Testis (tissue), 5 donors: Measurements from ENCODE around the gene MS4A4E. TPM values are rescaled to one million over a fixed set of nuclear protein-coding genes. Genes with fewer than 3 reads are reported as not detected.
"Not testable (repeated sequence)": the region's sequence is repeated elsewhere in the genome, so short reads cannot be mapped to it uniquely, and the experiment has no call there.

ENCODE experiments used
- DNase-seq: peaks from one replicate; pipeline ENCODE4 v3.0.0-alpha.2; 2019
- H3K27ac ChIP-seq, 2 donors: fragments of 200-600 bp; sonication (generic); one replicate each; pipeline ENCODE4 v1.5.1; 2019
- H3K27me3 ChIP-seq: fragments of 200-600 bp; sonication (generic); one replicate; pipeline ENCODE4 v1.5.1; 2019
- H3K36me3 ChIP-seq: fragments of 200-600 bp; sonication (generic); one replicate; pipeline ENCODE4 v1.5.1; 2017; ENCODE audit warnings: low read depth; ENCODE audit errors: missing control alignments
- H3K4me1 ChIP-seq: fragments of 200-600 bp; sonication (generic); one replicate; pipeline ENCODE4 v1.5.1; 2019
- H3K4me3 ChIP-seq, 2 donors: fragments of 200-600 bp; sonication (generic); one replicate each; pipeline ENCODE4 v1.5.1; 2017 to 2019
- H3K9me3 ChIP-seq: fragments of 200-600 bp; sonication (generic); one replicate; pipeline ENCODE4 v1.5.1; 2017
- POLR2A ChIP-seq: fragments of 450-650 bp; IDR thresholded peaks from one replicate; pipeline ENCODE4 v1.6.1; 2017; ENCODE audit warnings: antibody characterized with exemption, mild to moderate bottlenecking, moderate library complexity
- WGBS, 2 donors: methylation state at CpG; one replicate each; pipeline ENCODE4 v1.1.5; 2018; 5-methylcytosine and 5-hydroxymethylcytosine counted together
- intact Hi-C: fragments of 100-400 bp; cut with DNase I; formaldehyde crosslinking; loops from one replicate; pipeline ENCODE4 v1.15.1; 2023; ENCODE audit warnings: low total_unique reads
- long read RNA-seq, 2 donors: transcript quantifications; one replicate each; lab custom pipeline, GENCODE V29; 2026
- polyA plus RNA-seq: library from polyadenylated mRNA; stranded (reverse); fragments of 350-450 nt; fragmentation: Illumina TruSeq; extraction: RNeasy Lipid Tissue Mini Kit (QIAGEN cat#74804); gene quantifications from one replicate; pipeline ENCODE4 v1.2.3, GENCODE V29; 2014; ENCODE audit warnings: low read depth, low replicate concordance; ENCODE audit not compliant: insufficient read depth
- total RNA-seq, 2 donors: library from RNA; depleted of rRNA; stranded (reverse); fragments of >200 nt; gene quantifications; one replicate each; pipeline ENCODE4 v1.2.3, GENCODE V29; 2016
- TF ChIP-seq, protein P1 (sequence below), 3 experiments: fragments of 450-650 bp in 2 of 3; fragments of 200-600 bp in 1 of 3; sonication (generic) in 1 of 3; IDR thresholded peaks; one replicate each; pipeline ENCODE4 v1.5.1; 2016 to 2019; ENCODE audit warnings: antibody characterized with exemption in 3 of 3, mild to moderate bottlenecking in 2 of 3, moderate library complexity in 1 of 3

MS4A4E gene
- total RNA-seq (1 to 10 TPM; 3.8 to 4.6 TPM), polyA plus RNA-seq (1.3 TPM)
- long read RNA-seq, donor 1, partial matches to known transcripts = 7 of 7 reads
- long read RNA-seq, donor 1, other reads (novel, unspliced or antisense) = 0 of 7 reads
- long read RNA-seq, donor 2 = 0 reads

DNA sequence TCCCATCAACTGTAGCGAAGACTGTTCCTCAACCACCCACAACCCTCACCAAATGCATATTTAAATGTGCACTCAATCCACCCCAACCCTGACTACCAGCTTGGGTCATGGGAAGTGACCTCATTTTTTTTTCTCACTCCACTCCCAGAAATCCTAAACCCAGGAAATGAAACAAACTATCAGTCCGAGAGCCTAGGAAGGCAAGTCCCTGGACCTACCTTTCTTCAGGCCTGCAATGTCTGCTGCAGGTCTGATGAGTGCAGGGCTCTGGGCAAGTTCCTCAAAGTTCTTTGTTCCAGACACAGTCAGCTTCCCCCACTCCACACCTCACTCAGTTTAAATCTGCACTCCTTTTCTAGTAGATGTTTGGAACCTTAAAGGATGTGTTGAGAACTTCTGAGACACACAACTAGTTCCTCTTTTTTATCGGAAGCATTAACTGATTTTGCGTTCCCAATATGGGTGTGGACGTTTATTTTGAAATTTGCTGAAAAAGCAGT, at the start of gene MS4A4E:
TSS of gene MS4A4E (minus strand) at position 398 of the 500 bp plus-strand sequence. CDS start 13,082 bp downstream, outside the sequence.
- TF ChIP-seq, protein P1, sequence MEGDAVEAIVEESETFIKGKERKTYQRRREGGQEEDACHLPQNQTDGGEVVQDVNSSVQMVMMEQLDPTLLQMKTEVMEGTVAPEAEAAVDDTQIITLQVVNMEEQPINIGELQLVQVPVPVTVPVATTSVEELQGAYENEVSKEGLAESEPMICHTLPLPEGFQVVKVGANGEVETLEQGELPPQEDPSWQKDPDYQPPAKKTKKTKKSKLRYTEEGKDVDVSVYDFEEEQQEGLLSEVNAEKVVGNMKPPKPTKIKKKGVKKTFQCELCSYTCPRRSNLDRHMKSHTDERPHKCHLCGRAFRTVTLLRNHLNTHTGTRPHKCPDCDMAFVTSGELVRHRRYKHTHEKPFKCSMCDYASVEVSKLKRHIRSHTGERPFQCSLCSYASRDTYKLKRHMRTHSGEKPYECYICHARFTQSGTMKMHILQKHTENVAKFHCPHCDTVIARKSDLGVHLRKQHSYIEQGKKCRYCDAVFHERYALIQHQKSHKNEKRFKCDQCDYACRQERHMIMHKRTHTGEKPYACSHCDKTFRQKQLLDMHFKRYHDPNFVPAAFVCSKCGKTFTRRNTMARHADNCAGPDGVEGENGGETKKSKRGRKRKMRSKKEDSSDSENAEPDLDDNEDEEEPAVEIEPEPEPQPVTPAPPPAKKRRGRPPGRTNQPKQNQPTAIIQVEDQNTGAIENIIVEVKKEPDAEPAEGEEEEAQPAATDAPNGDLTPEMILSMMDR (IDR thresholded peaks at IDR 0.05) = no peak
- H3K36me3 ChIP-seq = no peaks in the 10 kb centered on the region
- H3K4me1 ChIP-seq = no peaks in the 10 kb centered on the region
- no peak within 1 kb of the TSS for H3K27ac ChIP-seq
- H3K4me3 ChIP-seq = no peak within 1 kb of the TSS
- WGBS, 2 donors = 85 to 88% methylated on average over 5 of the region's 5 CpGs
- no peaks in the 10 kb centered on the region for H3K9me3 ChIP-seq
- no peak for DNase-seq
- no peaks in the 10 kb centered on the region for H3K27me3 ChIP-seq
- intact Hi-C loops = no loop called here

DNA sequence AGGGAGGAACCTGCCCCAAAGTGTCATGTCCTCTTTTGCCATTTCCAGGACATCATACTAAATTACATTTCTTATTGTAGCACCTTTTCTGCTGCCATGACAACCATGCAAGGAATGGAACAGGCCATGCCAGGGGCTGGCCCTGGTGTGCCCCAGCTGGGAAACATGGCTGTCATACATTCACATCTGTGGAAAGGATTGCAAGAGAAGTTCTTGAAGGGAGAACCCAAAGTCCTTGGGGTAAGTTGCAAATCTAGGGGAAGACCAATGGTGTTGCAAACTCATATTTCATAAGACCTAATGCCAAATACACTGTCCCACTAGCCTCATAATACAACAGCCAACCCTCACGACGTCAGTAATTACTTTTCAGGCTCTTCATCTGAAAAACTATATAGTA, 49.2 kb upstream of the MS4A4E start:
- Histone ChIP-seq H3K4me3 (no peak overlapping the region), H3K27me3 (no peaks in the 10 kb centered on the region), H3K27ac (no peak overlapping the region), H3K4me1 (no peaks in the 10 kb centered on the region), H3K36me3 (no peaks in the 10 kb centered on the region), H3K9me3 (no peaks in the 10 kb centered on the region)
- TF ChIP-seq POLR2A = no peak
- TF ChIP-seq, protein P1 (IDR thresholded peaks at IDR 0.05) = no peak
- intact Hi-C loops = no loop called here
- whole genome bisulfite sequencing, 2 donors = 82 to 93% methylated on average over 2 of the region's 2 CpGs
- no peak for DNase-seq

DNA sequence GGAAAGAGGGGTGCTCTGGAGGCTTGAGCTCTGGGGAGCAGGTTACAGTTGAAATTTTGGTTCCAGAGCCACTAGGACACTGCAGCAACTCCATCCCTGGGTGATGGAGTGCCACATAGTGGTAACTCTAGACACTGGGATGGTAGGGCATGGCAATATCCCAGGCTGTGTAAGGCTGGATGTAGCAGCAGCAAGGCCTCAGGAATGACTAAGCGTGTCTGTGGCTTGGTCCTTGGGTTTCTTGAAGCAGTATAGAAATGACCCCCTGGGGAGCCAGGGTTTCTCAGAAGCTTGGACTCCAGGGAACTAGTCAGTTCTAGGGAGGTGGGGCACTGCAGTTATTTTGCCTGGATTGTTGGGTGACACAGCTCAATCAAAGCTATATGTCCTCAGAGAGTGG, 45.6 kb upstream of the MS4A4E start:
- no peaks in the 10 kb centered on the region for H3K36me3 ChIP-seq
- no peak overlapping the region for H3K27ac ChIP-seq
- intact Hi-C loops = no loop called here
- no peaks in the 10 kb centered on the region for H3K4me1 ChIP-seq
- TF ChIP-seq, protein P1 (IDR thresholded peaks at IDR 0.05) = no peak
- no peak for TF ChIP-seq POLR2A
- WGBS, 2 donors = 83 to 100% methylated on average over 1 of the region's 1 CpG
- no peaks in the 10 kb centered on the region for H3K27me3 ChIP-seq
- H3K9me3 ChIP-seq = no peaks in the 10 kb centered on the region
- DNase-seq = no peak
- H3K4me3 ChIP-seq = no peak overlapping the region

DNA sequence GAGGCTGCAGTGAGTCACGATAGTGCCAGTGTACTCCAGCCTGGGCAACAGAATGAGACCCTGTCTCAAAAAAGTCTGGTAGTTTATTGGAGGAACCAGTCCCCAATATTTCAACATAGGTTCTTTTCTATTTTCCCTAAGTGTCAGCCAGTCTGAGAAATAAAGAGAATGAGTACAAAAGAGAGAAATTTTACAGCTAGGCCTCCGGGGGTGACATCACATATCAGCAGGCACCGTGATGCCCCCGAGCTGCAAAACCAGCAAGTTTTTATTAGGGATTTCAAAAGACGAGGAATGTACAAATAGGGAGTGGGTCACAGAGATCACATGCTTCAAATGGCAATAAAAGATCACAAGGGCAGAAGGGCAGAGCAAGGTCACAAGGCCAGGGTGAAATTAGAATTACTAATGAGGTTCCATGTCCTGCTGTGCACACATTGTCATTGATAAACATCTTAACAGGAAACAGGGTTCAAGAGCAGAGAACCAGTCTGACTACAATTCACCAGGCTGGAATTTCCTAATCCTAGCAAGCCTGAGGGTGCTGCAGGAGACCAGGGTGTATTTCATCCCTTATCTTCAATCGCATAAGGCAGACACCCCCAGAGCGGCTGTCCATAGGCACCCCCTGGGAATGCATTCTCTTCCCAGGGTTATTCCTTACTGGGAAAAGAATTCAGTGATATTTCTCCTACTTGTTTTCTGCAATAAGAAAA, 42.6 kb upstream of the MS4A4E start:
- DNase-seq, H3K4me1 ChIP-seq, H3K27ac ChIP-seq, H3K4me3 ChIP-seq, intact Hi-C loops, H3K9me3 ChIP-seq, H3K27me3 ChIP-seq, H3K36me3 ChIP-seq: not testable (repeated sequence)
- WGBS, 2 donors = 61 to 69% methylated on average over 7 of the region's 7 CpGs

DNA sequence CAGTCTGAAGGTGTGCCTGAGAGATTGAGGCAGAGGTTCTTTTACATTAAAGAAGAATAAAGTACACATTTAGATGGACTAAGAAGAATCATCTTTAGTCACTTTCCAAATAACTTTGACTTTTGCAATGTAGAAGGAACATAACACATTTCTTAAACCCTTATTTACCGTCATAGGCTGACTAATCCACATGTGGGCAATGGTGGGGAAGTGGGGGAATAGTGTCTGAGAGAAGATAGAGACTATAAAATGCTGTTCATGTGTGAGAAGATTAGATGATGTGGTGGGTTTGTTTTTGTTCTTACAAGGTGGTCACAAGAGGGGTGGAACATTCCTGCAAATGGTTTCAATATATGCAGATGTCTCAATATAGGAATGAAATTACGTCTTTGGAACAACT, 39.3 kb upstream of the MS4A4E start:
- 85% methylated on average over 2 of the region's 2 CpGs for WGBS, 2 donors
- H3K4me1 ChIP-seq = no peaks in the 10 kb centered on the region
- no peaks in the 10 kb centered on the region for H3K36me3 ChIP-seq
- no peaks in the 10 kb centered on the region for H3K27me3 ChIP-seq
- no peaks in the 10 kb centered on the region for H3K9me3 ChIP-seq
- no peak for DNase-seq
- no peak overlapping the region for H3K4me3 ChIP-seq
- TF ChIP-seq POLR2A = no peak
- TF ChIP-seq, protein P1 (IDR thresholded peaks at IDR 0.05) = no peak
- intact Hi-C loops = no loop called here
- H3K27ac ChIP-seq = no peak overlapping the region
